Pulmonary artery endothelial cell (primary cell): ENCODE measurements around the gene SNRNP48. TPM values are rescaled to one million over a fixed set of nuclear protein-coding genes. Genes with fewer than 3 reads are reported as not detected.

Source experiments
- DNase-seq: peaks from one replicate; pipeline ENCODE4 v3.0.0-alpha.2; 2011; ENCODE audit warnings: low read depth, low spot score
- total RNA-seq: library from RNA; depleted of rRNA; stranded (reverse); fragments of >200 nt; gene quantifications from 2 replicates; pipeline ENCODE4 v1.2.3, GENCODE V29; 2014

Gene SNRNP48
- total RNA-seq, 1 donor from 2014 or later, result 11.9 TPM

DNA sequence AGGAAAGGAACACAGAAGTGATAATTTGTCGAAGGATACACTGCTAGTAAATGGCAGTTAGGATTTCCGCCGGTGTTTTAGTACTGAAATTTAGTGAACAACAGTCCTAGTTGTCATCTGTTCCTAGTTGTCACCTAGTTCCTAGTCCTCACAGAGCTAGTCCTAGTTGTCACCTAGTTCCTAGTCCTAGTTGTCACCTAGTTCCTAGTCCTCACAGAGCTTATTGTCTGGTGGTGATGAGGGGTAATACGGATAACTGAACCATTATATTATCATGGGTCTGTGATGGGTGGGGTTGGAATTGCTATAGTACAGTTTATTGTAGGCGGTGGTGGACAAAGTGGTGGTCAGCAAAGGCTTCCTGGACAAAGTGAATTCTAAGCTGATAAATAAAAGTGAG, 1.8 kb downstream of the SNRNP48 start:
- DNase-seq, result no peak

GRCh38 chr6:7593229-7593628, 3.2 kb downstream of the SNRNP48 start:
- no peak for DNase-seq

- DNase-seq, result no peak
Measured at GRCh38 chr6:7594579-7595125, 4.7 kb downstream of the SNRNP48 start.

GRCh38 chr6:7604003-7604402, 14.0 kb downstream of the SNRNP48 start:
- DNase-seq, result no peak

DNA sequence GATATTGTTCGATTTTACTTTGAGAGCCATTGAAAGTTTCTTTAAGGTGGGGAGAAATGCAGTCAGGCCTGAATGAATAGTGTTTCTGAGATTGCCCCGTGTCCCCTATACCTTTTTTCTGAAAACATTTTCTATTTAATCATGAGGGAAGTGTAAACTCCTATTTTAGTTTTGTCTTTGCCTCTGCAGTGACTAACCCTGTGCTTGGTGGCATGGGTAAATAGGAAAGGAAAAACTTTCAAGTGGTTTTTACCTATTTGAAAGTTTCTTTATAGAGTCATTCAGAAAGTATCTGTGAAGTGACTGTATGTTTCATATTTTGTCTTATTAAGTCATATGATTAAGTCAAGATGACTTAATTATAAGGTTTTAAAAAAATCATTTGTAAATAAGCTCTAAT, 14.5 kb downstream of the SNRNP48 start:
- no peak for DNase-seq

DNA sequence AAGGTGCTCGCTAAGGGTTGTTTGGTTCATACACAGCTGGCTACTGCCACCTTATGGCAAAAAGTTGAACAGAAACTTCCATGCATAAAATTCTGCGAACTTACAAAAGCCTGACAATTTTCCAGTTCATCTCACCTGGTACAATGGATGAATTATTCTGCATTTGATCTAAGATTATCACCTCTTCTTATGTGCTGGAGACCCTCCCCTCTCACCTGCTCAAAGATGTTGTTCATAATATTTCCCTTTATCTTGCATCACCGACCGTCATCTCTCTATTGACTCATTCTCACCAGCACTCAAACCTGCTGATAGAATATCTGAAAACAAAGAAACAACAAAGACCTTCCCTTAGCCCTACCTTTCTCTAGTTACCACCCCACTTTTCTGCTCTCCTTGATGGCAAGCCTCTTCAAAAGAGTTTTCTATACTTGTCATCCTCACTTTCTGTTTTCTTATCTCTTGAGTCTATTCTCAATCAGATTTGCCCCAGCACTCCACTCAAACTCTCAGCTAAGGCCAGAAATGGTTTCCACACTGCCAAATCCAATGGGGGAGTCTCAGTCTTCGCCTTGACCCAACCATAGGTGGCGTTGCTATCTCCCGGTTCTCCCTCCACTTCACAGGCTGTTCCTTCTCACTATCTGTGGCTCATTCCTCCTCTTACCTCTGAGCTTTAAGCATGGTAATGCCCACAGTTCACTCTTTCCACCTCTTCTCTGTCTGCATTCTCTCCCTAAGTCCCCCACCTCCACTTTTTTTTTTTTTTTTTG, 25.8 kb downstream of the SNRNP48 start:
- peak; percentile 11 for DNase-seq

GRCh38 chr6:7617801-7618764, 28.1 kb downstream of the SNRNP48 start:
- DNase-seq, result peak; percentile 7

DNA sequence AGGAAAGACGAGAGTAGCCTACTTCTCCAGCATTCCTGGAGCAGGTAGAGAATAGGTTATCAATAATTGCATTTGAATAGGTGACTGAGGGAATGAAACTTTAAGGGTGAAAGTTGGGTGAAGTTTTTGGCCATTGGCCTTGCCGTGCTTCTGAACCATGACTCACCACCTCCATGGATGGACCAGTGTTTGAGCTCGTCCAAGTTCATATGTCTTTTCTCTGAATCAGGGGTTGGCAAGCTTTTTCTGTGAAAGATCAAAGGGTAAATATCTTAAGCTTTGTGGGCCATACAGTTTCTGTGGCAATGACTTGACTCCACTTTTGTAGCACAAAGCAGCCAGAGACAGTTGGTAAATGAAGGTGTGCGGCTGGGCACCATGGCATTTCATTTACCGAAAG, 31.8 kb downstream of the SNRNP48 start:
- no peak for DNase-seq

GRCh38 chr6:7624796-7625710, 35.1 kb downstream of the SNRNP48 start:
- DNase-seq, result no peak

- no peak for DNase-seq
Measured at GRCh38 chr6:7628479-7628878, 38.5 kb downstream of the SNRNP48 start.

- no peak for DNase-seq
Measured at GRCh38 chr6:7628909-7629308, 38.9 kb downstream of the SNRNP48 start.

DNA sequence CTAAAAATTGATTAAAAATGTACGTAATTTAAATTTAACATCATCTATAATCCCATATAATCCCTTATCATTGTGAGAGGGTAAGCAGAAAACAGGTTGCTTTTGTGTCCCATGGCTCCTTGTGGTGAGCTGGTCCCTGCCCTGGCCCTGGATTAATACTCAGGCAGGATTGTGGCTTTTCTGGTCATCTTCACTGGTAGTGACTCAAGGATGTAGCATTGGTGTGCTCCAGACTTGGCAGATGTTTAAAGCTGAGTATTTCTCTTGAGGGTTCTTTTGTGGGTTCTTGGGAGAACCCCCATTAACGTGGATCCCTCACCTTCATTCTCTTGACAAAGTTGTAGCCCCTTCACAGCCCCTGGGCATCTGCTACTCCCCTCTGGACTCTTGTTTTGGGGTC, 39.3 kb downstream of the SNRNP48 start:
- no peak for DNase-seq

DNA sequence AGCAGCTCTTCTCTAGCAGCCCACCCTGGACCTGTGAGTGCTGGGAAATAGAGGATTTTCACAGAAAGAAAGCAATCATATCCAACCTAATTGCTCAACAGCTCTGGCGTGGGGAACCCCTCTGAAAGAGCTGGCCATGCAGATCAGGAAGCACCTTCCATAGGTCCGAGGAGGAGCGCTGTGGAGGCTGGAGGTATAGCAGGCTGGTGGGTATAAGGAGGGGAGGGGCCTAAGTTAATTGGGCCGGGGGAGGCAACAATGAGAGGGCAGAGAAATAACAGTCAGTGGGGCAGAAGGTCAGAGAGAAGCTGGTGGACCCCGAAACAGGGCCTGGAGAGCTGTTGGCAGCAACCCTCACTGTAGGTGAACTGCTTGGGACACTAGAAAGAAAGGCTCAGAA, 40.8 kb downstream of the SNRNP48 start:
- DNase-seq, result no peak

DNA sequence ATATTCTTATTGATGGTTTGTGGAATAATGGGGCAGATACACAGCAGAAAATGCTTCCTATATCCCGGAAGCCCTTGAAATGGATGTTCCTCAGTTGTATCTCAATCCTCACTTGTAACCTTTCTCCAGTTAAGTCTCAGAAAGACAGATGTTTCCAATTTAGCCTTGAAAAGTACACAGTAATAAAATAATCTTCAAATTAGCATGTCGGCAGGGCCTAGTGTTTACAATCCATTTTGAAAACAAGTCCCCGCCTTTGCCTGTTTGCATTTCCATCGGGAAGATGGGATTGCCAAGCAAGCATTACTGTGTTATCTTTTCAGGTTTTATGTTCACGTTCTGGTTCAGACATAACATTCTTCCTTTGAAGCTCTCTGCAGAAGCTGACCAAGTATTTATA, 41.5 kb downstream of the SNRNP48 start:
- DNase-seq, result no peak

DNA sequence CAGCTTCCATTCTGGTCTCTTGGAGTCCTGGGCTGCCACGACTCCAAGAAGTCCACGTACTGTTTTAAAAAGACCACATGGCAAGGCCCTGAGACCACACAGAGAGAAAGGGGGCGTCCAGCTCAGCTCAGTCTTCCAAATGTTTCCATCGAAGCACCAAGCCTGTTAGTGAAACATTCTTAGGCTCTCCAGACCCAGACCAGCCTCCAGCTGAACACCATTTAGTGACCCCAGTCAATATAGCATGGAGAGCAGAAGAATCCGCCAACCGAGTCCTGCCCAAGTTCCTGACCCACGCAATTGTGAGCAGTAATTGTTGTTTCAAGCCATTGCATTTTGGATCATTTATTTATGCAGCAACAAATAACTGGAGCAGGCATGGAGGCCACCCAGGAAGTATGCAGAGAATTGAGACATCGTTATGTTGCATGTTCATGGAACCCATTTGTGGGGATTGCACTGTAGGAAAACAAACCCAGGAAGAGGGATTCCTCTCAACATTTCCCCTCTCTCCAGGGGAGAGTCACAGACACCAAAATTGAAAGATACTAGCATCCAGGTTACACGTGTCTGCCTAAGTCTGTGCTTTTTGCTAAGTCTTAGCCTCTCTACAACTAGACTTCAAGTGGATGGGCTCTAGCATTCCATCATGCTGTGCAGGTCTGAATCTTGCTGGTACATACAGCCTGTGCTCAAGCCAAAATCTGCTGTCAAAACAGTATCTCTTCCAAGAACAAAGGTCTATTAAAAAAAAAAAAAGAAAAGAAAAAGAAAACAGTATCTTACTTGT, 42.7 kb downstream of the SNRNP48 start:
- DNase-seq, result no peak

GRCh38 chr6:7633361-7633760, 43.4 kb downstream of the SNRNP48 start:
- no peak for DNase-seq

GRCh38 chr6:7636151-7636550, 46.2 kb downstream of the SNRNP48 start:
- DNase-seq, result no peak

DNA sequence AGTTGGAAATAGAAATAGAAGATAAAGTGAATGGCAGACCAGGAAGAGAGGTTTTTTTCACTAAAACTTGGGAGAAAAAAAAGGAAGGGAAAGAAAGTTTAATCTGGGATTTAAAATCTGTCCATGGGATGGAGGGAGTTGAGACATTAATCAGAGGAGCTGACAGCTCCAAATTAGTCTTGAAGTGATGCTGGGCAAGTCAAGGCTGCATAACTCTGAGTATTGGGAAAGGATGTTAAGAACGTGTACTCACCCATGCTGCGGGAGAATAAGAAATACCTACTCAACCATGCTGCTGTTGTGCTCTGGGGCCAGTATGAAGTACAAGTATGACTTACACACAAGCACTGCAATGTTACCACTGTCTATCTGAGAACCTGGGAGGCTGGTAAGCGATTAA, 47.5 kb downstream of the SNRNP48 start:
- DNase-seq, result no peak

DNA sequence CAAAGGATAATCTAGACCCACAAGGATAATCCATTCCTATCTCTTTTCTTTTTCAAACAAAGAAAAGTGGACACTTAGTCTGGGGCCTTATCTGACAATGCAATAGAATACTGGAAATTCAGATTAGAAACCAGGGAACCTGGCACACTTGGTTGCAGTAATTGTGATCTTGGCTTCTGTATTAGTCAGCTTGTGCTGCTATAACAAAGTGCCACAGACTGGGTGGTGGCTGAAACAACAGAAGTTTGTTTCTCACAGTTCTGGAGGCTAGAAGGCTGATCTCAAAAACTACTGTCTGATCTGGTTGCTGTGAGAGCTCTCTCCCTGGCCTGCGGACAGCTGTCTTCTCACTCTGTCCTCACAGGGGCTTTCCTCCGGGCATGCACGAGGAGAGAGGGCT, 49.4 kb downstream of the SNRNP48 start:
- no peak for DNase-seq

DNA sequence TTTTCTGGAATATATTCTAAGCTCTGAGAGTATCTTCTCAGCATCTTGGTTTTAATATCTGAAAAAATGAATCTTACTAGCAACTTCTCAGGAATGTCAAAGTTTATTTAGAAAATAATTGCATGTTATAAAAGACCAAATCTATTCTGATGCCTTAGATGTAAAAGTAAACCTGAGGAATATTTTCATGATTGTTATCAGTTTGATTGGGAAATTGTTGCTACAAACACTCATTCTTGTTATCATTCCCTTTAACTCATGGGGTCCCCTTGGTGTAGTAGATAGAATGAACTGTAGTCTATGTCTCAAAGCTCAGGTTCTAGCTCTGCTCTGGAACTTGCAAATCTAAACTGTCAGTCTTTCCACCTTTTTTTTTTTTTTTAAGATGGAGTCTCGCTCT, 50.0 kb downstream of the SNRNP48 start:
- no peak for DNase-seq
